ENCODE measurements around the gene PTPRN. TPM values are rescaled to one million over a fixed set of nuclear protein-coding genes. Genes with fewer than 3 reads are reported as not detected.

PTPRN gene
- polyA plus RNA-seq, 1 donor (not counting 4 experiments of a cell fraction or from before 2014, with no cell fraction given) = not detected

GRCh38 chr2:219271021-219271420 is 38.2 kb downstream of the PTPRN start:
- H3K36me3 ChIP-seq (ENCODE audit: control insufficient read depth in 2 of 2, extremely low read depth in 1 of 2, insufficient read depth in 2 of 2, low read length in 2 of 2) = no peaks in the 10 kb centered on the region
- DNase-seq (ENCODE audit: low read depth, low spot score) (no peak), FAIRE-seq (no peak)
- H3K27ac ChIP-seq (ENCODE audit: control insufficient read depth, insufficient read depth, low read length) = no peak overlapping the region
- H2AFZ ChIP-seq (ENCODE audit: control insufficient read depth, low read length) = no peak overlapping the region
- dilution Hi-C loops (cut with MboI; ENCODE audit: extremely low pct_ligation_motif_present, low sequenced_read_pairs) = no loop called here
- no peaks in the 10 kb centered on the region for H4K20me1 ChIP-seq (ENCODE audit: control insufficient read depth, extremely low read depth, insufficient read depth, low read length)
- peaks cover 38% of the 10 kb centered on the region for H3K4me1 ChIP-seq (ENCODE audit: control insufficient read depth, extremely low read depth, insufficient read depth, low read length)
- no peak overlapping the region for H3K4me2 ChIP-seq (ENCODE audit: control insufficient read depth, extremely low read depth, insufficient read depth, low read depth, low read length)
- no peaks in the 10 kb centered on the region for H3K27me3 ChIP-seq (ENCODE audit: control insufficient read depth, extremely low read depth, insufficient read depth, low read length)
- no peak overlapping the region for H3K4me3 ChIP-seq (ENCODE audit: control insufficient read depth in 2 of 3, extremely low read depth in 1 of 3, insufficient read depth in 2 of 3, low read depth in 1 of 3, low read length in 3 of 3)
- no peaks in the 10 kb centered on the region for H3K79me2 ChIP-seq (ENCODE audit: control insufficient read depth, insufficient read depth, low read length)
- no peak overlapping the region for H3K9ac ChIP-seq (ENCODE audit: control insufficient read depth, extremely low read depth, insufficient read depth, low read length)
- TF ChIP-seq CTCF (optimal IDR thresholded peaks at IDR 0.05 in 1 of 3, IDR thresholded peaks at IDR 0.05 in 1 of 3, conservative IDR thresholded peaks at IDR 0.05 in 1 of 3; ENCODE audit: extremely low read depth in 1 of 3, insufficient read depth in 2 of 3, low read length in 3 of 3) = no peak
- TF ChIP-seq EZH2 (IDR thresholded peaks at IDR 0.05; ENCODE audit: low read length) = no peak
- no peaks in the 10 kb centered on the region for H3K9me3 ChIP-seq (ENCODE audit: control insufficient read depth, low read depth, low read length)
- no peaks in the 10 kb centered on the region for H3K9me1 ChIP-seq (ENCODE audit: control insufficient read depth, extremely low read depth, insufficient read depth, low read length)

- Histone ChIP-seq H3K4me3 (ENCODE audit: control insufficient read depth in 2 of 3, extremely low read depth in 1 of 3, insufficient read depth in 2 of 3, low read depth in 1 of 3, low read length in 3 of 3) (no peak overlapping the region), H3K27ac (ENCODE audit: control insufficient read depth, insufficient read depth, low read length) (no peak overlapping the region), H3K9me3 (ENCODE audit: control insufficient read depth, low read depth, low read length) (no peaks in the 10 kb centered on the region), H3K27me3 (ENCODE audit: control insufficient read depth, extremely low read depth, insufficient read depth, low read length) (no peaks in the 10 kb centered on the region), H3K9me1 (ENCODE audit: control insufficient read depth, extremely low read depth, insufficient read depth, low read length) (no peaks in the 10 kb centered on the region), H4K20me1 (ENCODE audit: control insufficient read depth, extremely low read depth, insufficient read depth, low read length) (no peaks in the 10 kb centered on the region), H3K79me2 (ENCODE audit: control insufficient read depth, insufficient read depth, low read length) (no peaks in the 10 kb centered on the region), H3K9ac (ENCODE audit: control insufficient read depth, extremely low read depth, insufficient read depth, low read length) (no peak overlapping the region), H3K4me1 (ENCODE audit: control insufficient read depth, extremely low read depth, insufficient read depth, low read length) (peaks cover 33% of the 10 kb centered on the region), H3K4me2 (ENCODE audit: control insufficient read depth, extremely low read depth, insufficient read depth, low read depth, low read length) (peak overlapping the region; percentile 22), H3K36me3 (ENCODE audit: control insufficient read depth in 2 of 2, extremely low read depth in 1 of 2, insufficient read depth in 2 of 2, low read length in 2 of 2) (no peaks in the 10 kb centered on the region), H2AFZ (ENCODE audit: control insufficient read depth, low read length) (no peak overlapping the region)
- FAIRE-seq = no peak
- TF ChIP-seq CTCF (optimal IDR thresholded peaks at IDR 0.05 in 1 of 3, IDR thresholded peaks at IDR 0.05 in 1 of 3, conservative IDR thresholded peaks at IDR 0.05 in 1 of 3; ENCODE audit: extremely low read depth in 1 of 3, insufficient read depth in 2 of 3, low read length in 3 of 3) (no peak), EZH2 (IDR thresholded peaks at IDR 0.05; ENCODE audit: low read length) (no peak)
- dilution Hi-C loops (cut with MboI; ENCODE audit: extremely low pct_ligation_motif_present, low sequenced_read_pairs) = no loop called here
- DNase-seq (ENCODE audit: low read depth, low spot score) = no peak
Measured at GRCh38 chr2:219270055-219270372, 39.2 kb downstream of the PTPRN start.

Measured in keratinocyte (primary cell).